Measurements from ENCODE around the gene PRIM2. TPM values are rescaled to one million over a fixed set of nuclear protein-coding genes. Genes with fewer than 3 reads are reported as not detected.
"Not testable (repeated sequence)": the region's sequence is repeated elsewhere in the genome, so short reads cannot be mapped to it uniquely, and the experiment has no call there.

The PRIM2 gene
- total RNA-seq, 3 donors from 2014 or later, result 11.7 to 16.9 (median 12.7) TPM

GRCh38 chr6:57601105-57601504, 283.7 kb downstream of the PRIM2 start:
- intact Hi-C loops (cut with DNase I, micrococcal nuclease); H3K36me3 ChIP-seq (ENCODE audit: low read depth); H3K4me1 ChIP-seq (ENCODE audit: low read depth); ATAC-seq; H3K4me3 ChIP-seq; DNase-seq; H3K9me3 ChIP-seq: not testable (repeated sequence)

DNA sequence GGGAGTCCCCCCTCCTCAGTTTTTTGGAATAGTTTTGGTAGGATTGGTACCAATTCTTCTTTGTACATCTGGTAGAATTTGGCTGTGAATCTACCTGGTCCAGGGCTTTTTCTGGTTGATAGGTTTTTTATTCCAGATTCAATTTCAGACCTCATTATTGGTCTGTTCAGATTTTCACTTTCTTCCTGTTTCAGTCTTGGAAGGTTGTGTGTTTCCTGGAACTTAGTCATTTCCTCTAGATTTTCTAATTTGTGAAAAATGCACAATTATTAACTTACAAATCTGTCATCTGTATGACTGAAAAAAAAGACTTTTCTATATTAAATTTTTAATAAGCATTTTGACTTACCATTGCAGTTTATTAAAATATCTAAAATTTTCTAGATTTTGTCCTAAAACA, 287.9 kb downstream of the PRIM2 start:
- intact Hi-C loops (cut with DNase I, micrococcal nuclease); H3K9me3 ChIP-seq; H3K36me3 ChIP-seq (ENCODE audit: low read depth); DNase-seq; H3K4me3 ChIP-seq; H3K4me1 ChIP-seq (ENCODE audit: low read depth); ATAC-seq: not testable (repeated sequence)

DNA sequence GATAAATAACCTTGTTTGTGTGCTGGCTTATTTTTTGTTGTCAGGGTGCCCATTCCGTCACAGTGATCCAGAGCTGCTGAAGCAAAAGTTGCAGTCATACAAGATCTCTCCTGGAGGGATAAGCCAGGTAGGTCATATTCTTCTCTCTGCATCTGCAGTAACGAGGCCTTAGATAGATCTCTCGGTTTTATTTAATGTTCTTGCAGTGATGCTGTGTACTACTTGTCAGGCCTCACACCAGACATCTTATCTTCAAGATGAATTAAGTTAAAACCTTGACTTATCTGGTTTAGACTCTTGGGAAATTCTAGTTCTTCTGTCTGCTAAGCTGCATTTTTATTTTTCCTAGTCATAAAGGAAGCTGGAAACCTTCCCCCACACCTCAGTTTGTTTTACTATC, 288.9 kb downstream of the PRIM2 start:
- H3K4me1 ChIP-seq (ENCODE audit: low read depth); intact Hi-C loops (cut with DNase I, micrococcal nuclease); DNase-seq; H3K4me3 ChIP-seq; H3K9me3 ChIP-seq; H3K36me3 ChIP-seq (ENCODE audit: low read depth); ATAC-seq: not testable (repeated sequence)

- ATAC-seq; DNase-seq; H3K4me3 ChIP-seq; H3K36me3 ChIP-seq (ENCODE audit: low read depth); intact Hi-C loops (cut with DNase I, micrococcal nuclease); H3K9me3 ChIP-seq; H3K4me1 ChIP-seq (ENCODE audit: low read depth): not testable (repeated sequence)
Measured at GRCh38 chr6:57610612-57611011, 293.2 kb downstream of the PRIM2 start.

- H3K4me1 ChIP-seq (ENCODE audit: low read depth); H3K4me3 ChIP-seq; H3K36me3 ChIP-seq (ENCODE audit: low read depth); H3K9me3 ChIP-seq; DNase-seq; ATAC-seq; intact Hi-C loops (cut with DNase I, micrococcal nuclease): not testable (repeated sequence)
Measured at GRCh38 chr6:57618959-57619358, 301.5 kb downstream of the PRIM2 start.

GRCh38 chr6:57631773-57632172, 314.3 kb downstream of the PRIM2 start:
- ATAC-seq; H3K4me3 ChIP-seq; H3K36me3 ChIP-seq (ENCODE audit: low read depth); DNase-seq; H3K9me3 ChIP-seq; intact Hi-C loops (cut with DNase I, micrococcal nuclease); H3K4me1 ChIP-seq (ENCODE audit: low read depth): not testable (repeated sequence)

GRCh38 chr6:57658526-57658925, 341.1 kb downstream of the PRIM2 start:
- H3K4me3 ChIP-seq; intact Hi-C loops (cut with DNase I, micrococcal nuclease); H3K9me3 ChIP-seq; H3K4me1 ChIP-seq (ENCODE audit: low read depth); ATAC-seq; DNase-seq; H3K36me3 ChIP-seq (ENCODE audit: low read depth): not testable (repeated sequence)

- DNase-seq; H3K4me3 ChIP-seq; H3K9me3 ChIP-seq; H3K36me3 ChIP-seq (ENCODE audit: low read depth); intact Hi-C loops (cut with DNase I, micrococcal nuclease); ATAC-seq; H3K4me1 ChIP-seq (ENCODE audit: low read depth): not testable (repeated sequence)
Measured at GRCh38 chr6:57659794-57660193, 342.4 kb downstream of the PRIM2 start.

GRCh38 chr6:57660940-57661339, 343.5 kb downstream of the PRIM2 start:
- not testable (repeated sequence) for H3K4me3 ChIP-seq, ATAC-seq

DNA sequence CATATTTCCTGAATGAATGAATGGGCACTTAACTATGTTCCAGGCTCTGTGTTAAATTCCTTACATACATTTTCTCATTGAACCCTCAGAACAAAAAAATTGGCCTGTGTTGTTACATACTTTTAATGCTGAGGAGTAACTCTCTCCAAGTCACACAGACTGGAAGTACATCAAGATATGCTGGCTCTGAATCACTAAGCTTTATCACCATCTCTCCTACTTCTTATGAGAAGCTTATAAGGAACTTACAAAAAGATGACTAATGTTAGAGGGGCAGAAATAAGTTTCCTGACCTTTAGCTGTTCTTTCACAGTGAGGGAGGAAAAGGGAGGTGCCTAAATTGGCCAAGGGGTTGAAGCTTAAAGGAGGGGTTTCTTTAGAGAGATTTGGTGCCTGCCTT, 350.7 kb downstream of the PRIM2 start:
- DNase-seq; intact Hi-C loops (cut with DNase I, micrococcal nuclease); H3K36me3 ChIP-seq (ENCODE audit: low read depth); ATAC-seq; H3K9me3 ChIP-seq; H3K4me1 ChIP-seq (ENCODE audit: low read depth); H3K4me3 ChIP-seq: not testable (repeated sequence)

More at GRCh38 chr6:57660940-57661339, 343.5 kb downstream of the PRIM2 start:
- intact Hi-C loops (cut with DNase I, micrococcal nuclease); DNase-seq; H3K36me3 ChIP-seq (ENCODE audit: low read depth); H3K4me1 ChIP-seq (ENCODE audit: low read depth); H3K9me3 ChIP-seq: not testable (repeated sequence)

DNA sequence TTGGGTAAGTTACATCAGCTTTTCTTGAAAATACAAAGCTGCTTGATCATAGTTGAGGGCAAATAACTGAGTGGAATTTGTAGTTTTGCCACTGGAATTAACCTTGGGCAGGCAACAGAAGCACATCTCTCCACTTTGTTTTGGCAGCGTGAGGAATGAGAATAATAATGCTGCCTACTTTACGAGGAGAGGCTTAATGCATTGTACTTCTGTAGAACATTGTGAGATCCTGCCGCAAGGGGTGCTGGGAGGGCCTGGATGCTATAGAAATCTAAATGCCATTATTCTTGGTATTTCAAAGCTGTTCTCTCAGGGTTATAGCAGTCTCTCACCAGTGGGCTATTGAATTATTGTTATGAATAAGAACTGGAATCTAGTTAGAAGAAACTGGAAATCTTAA, 353.8 kb downstream of the PRIM2 start:
- H3K4me3 ChIP-seq; H3K4me1 ChIP-seq (ENCODE audit: low read depth); ATAC-seq; H3K36me3 ChIP-seq (ENCODE audit: low read depth); DNase-seq; H3K9me3 ChIP-seq; intact Hi-C loops (cut with DNase I, micrococcal nuclease): not testable (repeated sequence)

- DNase-seq; H3K9me3 ChIP-seq; ATAC-seq; H3K36me3 ChIP-seq (ENCODE audit: low read depth); intact Hi-C loops (cut with DNase I, micrococcal nuclease); H3K4me3 ChIP-seq; H3K4me1 ChIP-seq (ENCODE audit: low read depth): not testable (repeated sequence)
Measured at GRCh38 chr6:57671937-57672627, 354.7 kb downstream of the PRIM2 start.

DNA sequence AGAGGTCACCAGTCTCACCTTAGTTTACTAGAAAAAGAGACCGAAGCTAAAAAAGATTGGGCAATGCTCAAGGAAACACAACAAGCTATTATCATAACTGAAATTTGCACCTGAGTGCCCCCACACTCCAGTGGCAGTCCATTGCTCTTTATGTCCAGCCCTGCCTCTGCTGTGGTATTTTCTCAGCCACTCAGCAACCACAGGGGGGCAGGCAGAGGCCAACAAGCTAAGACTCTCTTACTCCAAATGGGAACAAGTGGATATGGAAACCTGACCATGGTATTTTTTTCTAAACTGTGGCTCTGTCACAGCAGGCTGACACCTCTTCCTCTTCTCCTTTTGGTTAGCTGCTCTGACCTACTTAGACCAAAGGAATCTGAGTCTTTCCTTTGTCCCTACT, 355.9 kb downstream of the PRIM2 start:
- H3K9me3 ChIP-seq; H3K4me1 ChIP-seq (ENCODE audit: low read depth); DNase-seq; H3K4me3 ChIP-seq; intact Hi-C loops (cut with DNase I, micrococcal nuclease); ATAC-seq; H3K36me3 ChIP-seq (ENCODE audit: low read depth): not testable (repeated sequence)

DNA sequence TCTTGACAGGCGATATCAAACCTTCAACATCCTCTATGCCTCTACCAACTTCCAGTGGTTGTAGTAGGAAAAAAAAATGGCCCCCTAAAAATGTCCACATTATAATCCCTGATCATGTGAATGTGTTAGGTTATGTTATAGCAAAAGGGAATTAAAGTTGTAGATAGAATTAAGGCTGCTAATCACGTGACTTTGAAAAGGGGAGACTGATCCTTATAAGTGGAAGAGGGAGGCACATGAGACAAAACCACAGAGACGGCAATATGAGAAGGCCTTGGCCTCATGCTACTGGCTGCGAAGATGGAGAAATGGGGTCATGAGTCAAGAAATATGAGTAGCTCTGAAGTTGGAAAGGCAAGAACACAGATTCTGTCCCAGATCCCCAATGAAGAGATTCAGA, 358.0 kb downstream of the PRIM2 start:
- intact Hi-C loops (cut with DNase I, micrococcal nuclease); DNase-seq; ATAC-seq; H3K4me3 ChIP-seq; H3K4me1 ChIP-seq (ENCODE audit: low read depth); H3K36me3 ChIP-seq (ENCODE audit: low read depth); H3K9me3 ChIP-seq: not testable (repeated sequence)

- H3K9me3 ChIP-seq; ATAC-seq; H3K4me3 ChIP-seq; H3K4me1 ChIP-seq (ENCODE audit: low read depth); H3K36me3 ChIP-seq (ENCODE audit: low read depth); DNase-seq; intact Hi-C loops (cut with DNase I, micrococcal nuclease): not testable (repeated sequence)
Measured at GRCh38 chr6:57696382-57696781, 379.0 kb downstream of the PRIM2 start.
